HepG2 (cell line): ENCODE results near the gene RDH11. TPM values are rescaled to one million over a fixed set of nuclear protein-coding genes. Genes with fewer than 3 reads are reported as not detected.

Experiments used
- ATF1 ChIP-seq: IDR thresholded peaks from 2 replicates; pipeline ENCODE4 v1.6.1; 2016; ENCODE audit warnings: mild to moderate bottlenecking, control low read depth
- CREM ChIP-seq, 2 experiments: sonication (generic) in 1 of 2; formaldehyde crosslinking in 1 of 2; IDR thresholded peaks; 2 replicates each; pipeline versions ENCODE4 v1.4.0 to v1.6.1; 2016 to 2020; ENCODE audit warnings: antibody characterized with exemption in 1 of 2, mild to moderate bottlenecking in 1 of 2, missing genetic modification reagents in 1 of 2
- ETV5 ChIP-seq: IDR thresholded peaks from 2 replicates; pipeline ENCODE4 v1.6.1; 2018; ENCODE audit warnings: missing biosample characterization, missing genetic modification reagents, inconsistent platforms, borderline replicate concordance
- GABPB1 ChIP-seq: IDR thresholded peaks from 2 replicates; pipeline ENCODE4 v1.6.1; 2016; ENCODE audit warnings: mild to moderate bottlenecking, missing genetic modification reagents, moderate library complexity, missing compliant biosample characterization
- KAT7 ChIP-seq: IDR thresholded peaks from 2 replicates; pipeline ENCODE4 v1.6.1; 2018; ENCODE audit warnings: borderline replicate concordance, missing compliant biosample characterization
- NBN ChIP-seq: fragments of 450-650 bp; conservative IDR thresholded peaks from 2 replicates; pipeline ENCODE4 v1.6.1; 2017
- NR2F6 ChIP-seq, 2 experiments: IDR thresholded peaks; 2 replicates each; pipeline ENCODE4 v1.6.1; 2016; ENCODE audit warnings: antibody characterized with exemption in 1 of 2, mild to moderate bottlenecking in 1 of 2
- PHF20 ChIP-seq: sonication (generic); formaldehyde crosslinking; IDR thresholded peaks from 2 replicates; pipeline ENCODE4 v1.5.0; 2020; ENCODE audit warnings: mild to moderate bottlenecking, missing genetic modification reagents
- PHF5A ChIP-seq: IDR thresholded peaks from one replicate; pipeline ENCODE4 v1.6.1; 2018; ENCODE audit warnings: low read depth, missing genetic modification reagents; ENCODE audit not compliant: unreplicated experiment
- PITX1 ChIP-seq: sonication (generic); formaldehyde crosslinking; IDR thresholded peaks from 2 replicates; pipeline ENCODE4 v1.5.1; 2020; ENCODE audit warnings: mild to moderate bottlenecking, missing genetic modification reagents
- RBM22 ChIP-seq: fragments of 200-400 bp; formaldehyde crosslinking; optimal IDR thresholded peaks from 2 replicates; pipeline ENCODE3; 2017; ENCODE audit warnings: mild to moderate bottlenecking, low read length, moderate library complexity
- TGIF2 ChIP-seq: IDR thresholded peaks from 2 replicates; pipeline ENCODE4 v1.6.1; 2016; ENCODE audit warnings: control low read depth, missing compliant biosample characterization
- ZNF143 ChIP-seq: sonication (generic); formaldehyde crosslinking; IDR thresholded peaks from 2 replicates; pipeline ENCODE4 v1.4.0; 2020; ENCODE audit warnings: missing genetic modification reagents
- ZNF496 ChIP-seq: sonication (generic); formaldehyde crosslinking; IDR thresholded peaks from 2 replicates; pipeline ENCODE4 v1.8.1; 2023; ENCODE audit warnings: mild to moderate bottlenecking, moderate library complexity, missing genetic modification reagents; ENCODE audit not compliant: insufficient replicate concordance
- ZNF879 ChIP-seq: sonication (generic); formaldehyde crosslinking; IDR thresholded peaks from 2 replicates; pipeline ENCODE4 v1.8.1; 2023; ENCODE audit warnings: missing genetic modification reagents
- polyA plus RNA-seq, 8 experiments: library from polyadenylated mRNA; depleted of rRNA in 3 of 8; stranded (reverse) in 7 of 8; unstranded in 1 of 8; fragments of >200 nt; fragmentation: Illumina TruSeq in 4 of 8; extraction: Trizol in 4 of 8; gene quantifications; 2 replicates each; pipeline versions ENCODE4 v1.2.1 to v1.2.3, GENCODE V29; 2011 to 2016; ENCODE audit warnings: low read depth in 4 of 8, missing spikeins in 1 of 8, mixed read lengths in 1 of 8; ENCODE audit not compliant: insufficient read depth in 1 of 8
- total RNA-seq, 5 experiments: library from RNA; depleted of rRNA; stranded (reverse); fragments of >200 nt; fragmentation: Illumina TruSeq; extraction: Trizol; gene quantifications; 2 replicates each; pipeline ENCODE4 v1.2.3, GENCODE V29; 2016; ENCODE audit warnings: low read depth in 1 of 5
- TF ChIP-seq, protein P1 (sequence below): sonication (generic); formaldehyde crosslinking; IDR thresholded peaks from 2 replicates; pipeline ENCODE4 v1.4.0; 2020; ENCODE audit warnings: mild to moderate bottlenecking, low read depth, missing genetic modification reagents
- TF ChIP-seq, protein P2 (sequence below): sonication (generic); formaldehyde crosslinking; IDR thresholded peaks from 2 replicates; pipeline ENCODE4 v1.4.0; 2020; ENCODE audit warnings: mild to moderate bottlenecking, missing genetic modification reagents
- TF ChIP-seq, protein P3 (sequence below): sonication (generic); formaldehyde crosslinking; IDR thresholded peaks from 2 replicates; pipeline ENCODE4 v1.8.0; 2022; ENCODE audit warnings: mild to moderate bottlenecking, missing genetic modification reagents, borderline replicate concordance
- TF ChIP-seq, protein P4 (sequence below): sonication (generic); formaldehyde crosslinking; IDR thresholded peaks from 2 replicates; pipeline ENCODE4 v1.4.0; 2020; ENCODE audit warnings: mild to moderate bottlenecking, missing genetic modification reagents, borderline replicate concordance
- TF ChIP-seq, protein P5 (sequence below): sonication (generic); formaldehyde crosslinking; IDR thresholded peaks from 2 replicates; pipeline ENCODE4 v1.5.0; 2020; ENCODE audit warnings: mild to moderate bottlenecking, missing genetic modification reagents, borderline replicate concordance

RDH11 gene
- total and polyA plus RNA-seq, 2 of the 13 experiments (the other 11 are each of a cell fraction or from before 2014, with no cell fraction given) = 106 to 131 TPM

DNA sequence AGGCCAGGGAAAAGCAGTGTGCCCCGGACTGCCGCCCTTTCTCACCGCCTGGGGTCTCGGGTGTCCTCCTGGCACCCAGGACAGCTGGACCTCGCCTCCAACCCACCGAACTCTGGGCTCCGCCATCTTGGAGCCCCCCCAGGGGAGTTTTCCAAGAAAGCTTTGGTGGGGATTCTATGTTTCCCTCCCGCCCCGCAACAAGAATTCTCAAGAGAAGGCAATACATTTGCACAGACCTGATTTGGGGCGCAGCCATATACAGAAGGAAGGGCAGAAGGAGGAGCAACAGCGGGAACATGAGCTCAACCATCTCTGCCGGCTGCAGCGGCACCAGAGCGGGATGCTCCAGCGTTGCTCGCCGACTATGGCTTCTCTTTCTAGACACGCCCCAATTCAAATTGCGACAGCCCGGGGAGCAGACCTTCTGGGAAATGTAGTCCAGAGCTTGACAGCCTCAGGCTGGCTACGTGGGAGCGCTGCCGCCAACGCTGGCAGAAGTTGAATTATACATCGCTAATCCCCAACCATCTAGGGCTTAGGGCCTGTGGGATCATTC is at the start of gene RDH11 (continued):
- TF ChIP-seq, protein P1, sequence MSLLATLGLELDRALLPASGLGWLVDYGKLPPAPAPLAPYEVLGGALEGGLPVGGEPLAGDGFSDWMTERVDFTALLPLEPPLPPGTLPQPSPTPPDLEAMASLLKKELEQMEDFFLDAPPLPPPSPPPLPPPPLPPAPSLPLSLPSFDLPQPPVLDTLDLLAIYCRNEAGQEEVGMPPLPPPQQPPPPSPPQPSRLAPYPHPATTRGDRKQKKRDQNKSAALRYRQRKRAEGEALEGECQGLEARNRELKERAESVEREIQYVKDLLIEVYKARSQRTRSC (CRISPR knock-in tag) = no peak
- TF ChIP-seq, protein P2, sequence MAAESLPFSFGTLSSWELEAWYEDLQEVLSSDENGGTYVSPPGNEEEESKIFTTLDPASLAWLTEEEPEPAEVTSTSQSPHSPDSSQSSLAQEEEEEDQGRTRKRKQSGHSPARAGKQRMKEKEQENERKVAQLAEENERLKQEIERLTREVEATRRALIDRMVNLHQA (CRISPR knock-in tag) = no peak
- TF ChIP-seq PITX1 = 0 out of 2 replicates have a peak, but pooled peaks have one; percentile 9
- TF ChIP-seq CREM (IDR thresholded peaks at IDR 0.05) = peak; percentile 81
- no peak for TF ChIP-seq CREM (CRISPR knock-in tag; IDR thresholded peaks at IDR 0.05)
- no peak for TF ChIP-seq PHF5A (CRISPR knock-in tag)
- peak; percentile 93 for TF ChIP-seq ZNF143
- TF ChIP-seq, protein P3, sequence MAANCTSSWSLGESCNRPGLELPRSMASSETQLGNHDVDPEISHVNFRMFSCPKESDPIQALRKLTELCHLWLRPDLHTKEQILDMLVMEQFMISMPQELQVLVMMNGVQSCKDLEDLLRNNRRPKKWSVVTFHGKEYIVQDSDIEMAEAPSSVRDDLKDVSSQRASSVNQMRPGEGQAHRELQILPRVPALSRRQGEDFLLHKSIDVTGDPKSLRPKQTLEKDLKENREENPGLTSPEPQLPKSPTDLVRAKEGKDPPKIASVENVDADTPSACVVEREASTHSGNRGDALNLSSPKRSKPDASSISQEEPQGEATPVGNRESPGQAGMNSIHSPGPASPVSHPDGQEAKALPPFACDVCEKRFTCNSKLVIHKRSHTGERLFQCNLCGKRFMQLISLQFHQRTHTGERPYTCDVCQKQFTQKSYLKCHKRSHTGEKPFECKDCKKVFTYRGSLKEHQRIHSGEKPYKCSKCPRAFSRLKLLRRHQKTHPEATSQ (CRISPR knock-in tag) = 0 out of 2 replicates have a peak, but pooled peaks have one; percentile 28
- TF ChIP-seq NR2F6 (IDR thresholded peaks at IDR 0.05) = no peak
- 0 out of 2 replicates have a peak, but pooled peaks have one; percentile 11 for TF ChIP-seq NR2F6 (CRISPR knock-in tag; IDR thresholded peaks at IDR 0.05)
- TF ChIP-seq KAT7 (CRISPR knock-in tag) = no peak
- TF ChIP-seq, protein P4, sequence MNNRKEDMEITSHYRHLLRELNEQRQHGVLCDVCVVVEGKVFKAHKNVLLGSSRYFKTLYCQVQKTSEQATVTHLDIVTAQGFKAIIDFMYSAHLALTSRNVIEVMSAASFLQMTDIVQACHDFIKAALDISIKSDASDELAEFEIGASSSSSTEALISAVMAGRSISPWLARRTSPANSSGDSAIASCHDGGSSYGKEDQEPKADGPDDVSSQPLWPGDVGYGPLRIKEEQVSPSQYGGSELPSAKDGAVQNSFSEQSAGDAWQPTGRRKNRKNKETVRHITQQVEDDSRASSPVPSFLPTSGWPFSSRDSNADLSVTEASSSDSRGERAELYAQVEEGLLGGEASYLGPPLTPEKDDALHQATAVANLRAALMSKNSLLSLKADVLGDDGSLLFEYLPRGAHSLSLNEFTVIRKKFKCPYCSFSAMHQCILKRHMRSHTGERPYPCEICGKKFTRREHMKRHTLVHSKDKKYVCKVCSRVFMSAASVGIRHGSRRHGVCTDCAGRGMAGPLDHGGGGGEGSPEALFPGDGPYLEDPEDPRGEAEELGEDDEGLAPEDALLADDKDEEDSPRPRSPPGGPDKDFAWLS (CRISPR knock-in tag) = no peak
- TF ChIP-seq NBN = no peak
- no peak for TF ChIP-seq RBM22
- no peak for TF ChIP-seq ZNF879
- TF ChIP-seq, protein P5, sequence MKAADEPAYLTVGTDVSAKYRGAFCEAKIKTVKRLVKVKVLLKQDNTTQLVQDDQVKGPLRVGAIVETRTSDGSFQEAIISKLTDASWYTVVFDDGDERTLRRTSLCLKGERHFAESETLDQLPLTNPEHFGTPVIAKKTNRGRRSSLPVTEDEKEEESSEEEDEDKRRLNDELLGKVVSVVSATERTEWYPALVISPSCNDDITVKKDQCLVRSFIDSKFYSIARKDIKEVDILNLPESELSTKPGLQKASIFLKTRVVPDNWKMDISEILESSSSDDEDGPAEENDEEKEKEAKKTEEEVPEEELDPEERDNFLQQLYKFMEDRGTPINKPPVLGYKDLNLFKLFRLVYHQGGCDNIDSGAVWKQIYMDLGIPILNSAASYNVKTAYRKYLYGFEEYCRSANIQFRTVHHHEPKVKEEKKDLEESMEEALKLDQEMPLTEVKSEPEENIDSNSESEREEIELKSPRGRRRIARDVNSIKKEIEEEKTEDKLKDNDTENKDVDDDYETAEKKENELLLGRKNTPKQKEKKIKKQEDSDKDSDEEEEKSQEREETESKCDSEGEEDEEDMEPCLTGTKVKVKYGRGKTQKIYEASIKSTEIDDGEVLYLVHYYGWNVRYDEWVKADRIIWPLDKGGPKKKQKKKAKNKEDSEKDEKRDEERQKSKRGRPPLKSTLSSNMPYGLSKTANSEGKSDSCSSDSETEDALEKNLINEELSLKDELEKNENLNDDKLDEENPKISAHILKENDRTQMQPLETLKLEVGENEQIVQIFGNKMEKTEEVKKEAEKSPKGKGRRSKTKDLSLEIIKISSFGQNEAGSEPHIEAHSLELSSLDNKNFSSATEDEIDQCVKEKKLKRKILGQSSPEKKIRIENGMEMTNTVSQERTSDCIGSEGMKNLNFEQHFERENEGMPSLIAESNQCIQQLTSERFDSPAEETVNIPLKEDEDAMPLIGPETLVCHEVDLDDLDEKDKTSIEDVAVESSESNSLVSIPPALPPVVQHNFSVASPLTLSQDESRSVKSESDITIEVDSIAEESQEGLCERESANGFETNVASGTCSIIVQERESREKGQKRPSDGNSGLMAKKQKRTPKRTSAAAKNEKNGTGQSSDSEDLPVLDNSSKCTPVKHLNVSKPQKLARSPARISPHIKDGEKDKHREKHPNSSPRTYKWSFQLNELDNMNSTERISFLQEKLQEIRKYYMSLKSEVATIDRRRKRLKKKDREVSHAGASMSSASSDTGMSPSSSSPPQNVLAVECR (CRISPR knock-in tag) = peak; percentile 62
- no peak for TF ChIP-seq ZNF496 (CRISPR knock-in tag)
- TF ChIP-seq PHF20 (CRISPR knock-in tag) = peak; percentile 17; the same call in 1 of the 2 replicates
- TF ChIP-seq GABPB1 (CRISPR knock-in tag) = peak; percentile 73
- peak; percentile 42; the same call in 1 of the 2 replicates for TF ChIP-seq ETV5 (CRISPR knock-in tag)
- TF ChIP-seq TGIF2 (CRISPR knock-in tag) = peak; percentile 33; the same call in 1 of the 2 replicates
- peak; percentile 71 for TF ChIP-seq ATF1 (CRISPR knock-in tag)
